DND-41 (cell line): ENCODE results near the gene IFT52.
A peak's percentile ranks its signal among the peaks of the same experiment; 100 is the strongest.

Experiments
- ATAC-seq: fragments of 200-7000 bp; cut with Tn5 transposase; 3 replicates; pipeline ENCODE4 v1.9.1; 2021; ENCODE audit warnings: low read depth; ENCODE audit not compliant: insufficient read depth
- DNase-seq: peaks from one replicate; pipeline ENCODE4 v3.0.0-alpha.2; 2020
- H2AFZ ChIP-seq: 2 replicates; pipeline ENCODE4 v1.6.0; 2012; ENCODE audit warnings: low read depth, low read length
- H3K27ac ChIP-seq: 2 replicates; pipeline ENCODE4 v1.5.1; 2012; ENCODE audit warnings: low read length, inconsistent platforms
- H3K27me3 ChIP-seq: fragments of 200-600 bp; sonication (generic); 2 replicates; pipeline ENCODE4 v1.6.0; 2012; ENCODE audit warnings: low read length, mild to moderate bottlenecking, inconsistent platforms; ENCODE audit not compliant: insufficient read depth, poor library complexity
- H3K36me3 ChIP-seq: 2 replicates; pipeline ENCODE4 v1.5.1; 2012; ENCODE audit warnings: low read length, inconsistent platforms; ENCODE audit not compliant: insufficient read depth
- H3K4me1 ChIP-seq: 2 replicates; pipeline ENCODE4 v1.5.1; 2012; ENCODE audit warnings: mild to moderate bottlenecking, low read length; ENCODE audit not compliant: insufficient read depth
- H3K4me2 ChIP-seq: 2 replicates; pipeline ENCODE4 v1.6.0; 2012; ENCODE audit warnings: mild to moderate bottlenecking, moderate library complexity, low read length, inconsistent platforms; ENCODE audit not compliant: insufficient read depth
- H3K4me3 ChIP-seq, 2 experiments: fragments of 200-600 bp in 1 of 2; shearing (Covaris generic) in 1 of 2; 2 replicates each; pipeline ENCODE4 v1.5.1; 2012 to 2016; ENCODE audit warnings: inconsistent platforms in 2 of 2, low read length in 2 of 2, mild to moderate bottlenecking in 2 of 2, low read depth in 1 of 2, moderate library complexity in 1 of 2
- H3K79me2 ChIP-seq: 2 replicates; pipeline ENCODE4 v1.6.0; 2012; ENCODE audit warnings: low read length, inconsistent platforms; ENCODE audit not compliant: insufficient read depth
- H3K9ac ChIP-seq: 2 replicates; pipeline ENCODE4 v1.6.0; 2012; ENCODE audit warnings: low read depth, mild to moderate bottlenecking, inconsistent platforms, low read length, moderate library complexity
- H3K9me3 ChIP-seq: 2 replicates; pipeline ENCODE4 v1.5.1; 2012; ENCODE audit warnings: low read length, moderate library complexity, mild to moderate bottlenecking, inconsistent platforms; ENCODE audit not compliant: insufficient read depth, severe bottlenecking
- H4K20me1 ChIP-seq: 2 replicates; pipeline ENCODE4 v1.6.0; 2012; ENCODE audit warnings: low read length; ENCODE audit not compliant: insufficient read depth
- CTCF ChIP-seq: IDR thresholded peaks from 2 replicates; pipeline ENCODE4 v1.5.1; 2012; ENCODE audit warnings: borderline replicate concordance, low read length, moderate library complexity, mild to moderate bottlenecking; ENCODE audit not compliant: poor library complexity, severe bottlenecking; ENCODE audit errors: extremely low read depth
- EZH2 ChIP-seq: IDR thresholded peaks from 3 replicates; pipeline ENCODE4 v1.6.1; 2012; ENCODE audit warnings: borderline replicate concordance, low read depth, mild to moderate bottlenecking, moderate library complexity, low read length, inconsistent platforms; ENCODE audit not compliant: severe bottlenecking

The IFT52 gene

DNA sequence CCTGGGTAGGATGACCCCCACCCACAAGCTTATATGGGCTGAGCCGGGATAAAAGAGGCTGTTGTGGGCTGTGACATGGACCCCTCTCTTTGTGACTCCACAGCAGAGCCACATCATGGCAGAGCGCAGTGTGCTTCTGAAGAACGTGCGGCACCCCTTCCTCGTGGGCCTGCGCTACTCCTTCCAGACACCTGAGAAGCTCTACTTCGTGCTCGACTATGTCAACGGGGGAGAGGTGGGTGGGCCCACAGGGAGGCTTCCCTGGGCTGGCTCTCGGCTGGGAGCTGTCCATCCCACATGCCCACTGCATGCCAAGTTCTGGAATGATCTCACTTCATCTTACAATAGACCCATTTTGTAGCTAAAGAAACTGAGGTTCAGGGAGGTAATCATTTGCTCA lies 21.5 kb upstream of the IFT52 start:
- Histone ChIP-seq H4K20me1 (0 out of 2 replicates have a peak, but pooled peaks cover 3% of the 10 kb centered on the region), H3K4me2 (no peak overlapping the region), H3K79me2 (no peaks in the 10 kb centered on the region), H2AFZ (no peak overlapping the region), H3K4me3 (no peak overlapping the region), H3K27me3 (no peaks in the 10 kb centered on the region), H3K4me1 (no peaks in the 10 kb centered on the region), H3K9me3 (no peaks in the 10 kb centered on the region), H3K9ac (no peak overlapping the region), H3K36me3 (no peaks in the 10 kb centered on the region), H3K27ac (no peak overlapping the region)
- TF ChIP-seq CTCF (no peak), EZH2 (no peak)
- ATAC-seq = no peak
- DNase-seq = no peak

- no peak for ATAC-seq
- H3K4me2 ChIP-seq = no peak overlapping the region
- H3K9me3 ChIP-seq = no peaks in the 10 kb centered on the region
- no peak overlapping the region for H3K27ac ChIP-seq
- no peak for DNase-seq
- no peak overlapping the region for H2AFZ ChIP-seq
- H3K4me1 ChIP-seq = no peaks in the 10 kb centered on the region
- H3K36me3 ChIP-seq = no peaks in the 10 kb centered on the region
- TF ChIP-seq EZH2 (no peak), CTCF (no peak)
- H4K20me1 ChIP-seq = 0 out of 2 replicates have a peak, but pooled peaks cover 3% of the 10 kb centered on the region
- H3K27me3 ChIP-seq = no peaks in the 10 kb centered on the region
- no peak overlapping the region for H3K4me3 ChIP-seq
- no peak overlapping the region for H3K9ac ChIP-seq
- no peaks in the 10 kb centered on the region for H3K79me2 ChIP-seq
These were observed 20.2 kb upstream of the IFT52 start for GRCh38 chr20:43570496-43570895.

- Histone ChIP-seq H3K36me3 (no peaks in the 10 kb centered on the region), H3K4me3 (no peak overlapping the region), H3K27me3 (no peaks in the 10 kb centered on the region), H3K9me3 (no peaks in the 10 kb centered on the region), H3K4me2 (no peak overlapping the region), H3K27ac (no peak overlapping the region), H3K9ac (no peak overlapping the region), H4K20me1 (0 out of 2 replicates have a peak, but pooled peaks cover 3% of the 10 kb centered on the region), H2AFZ (no peak overlapping the region), H3K79me2 (no peaks in the 10 kb centered on the region), H3K4me1 (no peaks in the 10 kb centered on the region)
- DNase-seq = no peak
- no peak for ATAC-seq
- peak; percentile 17 for TF ChIP-seq CTCF
- no peak for TF ChIP-seq EZH2
These were observed 19.4 kb upstream of the IFT52 start for GRCh38 chr20:43571310-43571709.

DNA sequence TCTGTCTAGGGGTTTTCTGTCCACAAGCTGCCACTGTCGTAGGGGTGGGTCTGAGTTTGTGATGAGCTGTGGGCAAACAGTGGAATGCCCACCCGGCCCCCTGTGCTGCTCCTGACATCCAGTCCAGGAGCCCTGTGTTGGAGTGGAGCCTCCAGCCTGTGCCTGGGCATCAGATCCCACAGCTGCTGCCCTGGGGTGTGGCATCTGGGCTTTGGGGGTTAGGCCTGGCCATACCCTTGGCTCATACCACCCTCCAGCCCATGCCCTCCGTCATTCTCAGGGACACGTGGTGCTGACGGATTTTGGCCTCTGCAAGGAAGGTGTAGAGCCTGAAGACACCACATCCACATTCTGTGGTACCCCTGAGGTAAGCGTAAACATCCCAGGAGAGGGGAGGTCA lies 19.0 kb upstream of the IFT52 start:
- H3K4me2 ChIP-seq = no peak overlapping the region
- no peak overlapping the region for H3K4me3 ChIP-seq
- no peak for ATAC-seq

More for the DNA sequence above, 19.0 kb upstream of the IFT52 start:
- TF ChIP-seq CTCF = no peak
- TF ChIP-seq EZH2 = no peak
- no peaks in the 10 kb centered on the region for H3K79me2 ChIP-seq
- no peaks in the 10 kb centered on the region for H3K36me3 ChIP-seq
- H2AFZ ChIP-seq = no peak overlapping the region
- H3K27me3 ChIP-seq = no peaks in the 10 kb centered on the region
- no peaks in the 10 kb centered on the region for H3K9me3 ChIP-seq
- H4K20me1 ChIP-seq = 0 out of 2 replicates have a peak, but pooled peaks cover 3% of the 10 kb centered on the region
- H3K27ac ChIP-seq = no peak overlapping the region
- H3K9ac ChIP-seq = no peak overlapping the region
- no peaks in the 10 kb centered on the region for H3K4me1 ChIP-seq
- no peak for DNase-seq
